GM12864 (cell line): Measurements from ENCODE around the gene BCLAF1.

Source experiments
- DNase-seq: peaks from one replicate; pipeline ENCODE4 v3.0.0-alpha.2; 2011; ENCODE audit warnings: low read depth
- H3K4me3 ChIP-seq: 2 replicates; pipeline ENCODE4 v1.5.1; 2011; ENCODE audit warnings: mild to moderate bottlenecking, low read depth, low read length, control low read depth
- CTCF ChIP-seq: IDR thresholded peaks from 2 replicates; pipeline ENCODE4 v1.5.1; 2011; ENCODE audit warnings: low read depth, mild to moderate bottlenecking, moderate library complexity, low read length, control low read depth, inconsistent platforms; ENCODE audit errors: missing control alignments

The BCLAF1 gene

GRCh38 chr6:136334465-136334846 lies 44.8 kb upstream of the BCLAF1 start:
- DNase-seq: no peak
- no peak for TF ChIP-seq CTCF
- H3K4me3 ChIP-seq: no peak overlapping the region

GRCh38 chr6:136333824-136334464 lies 44.3 kb upstream of the BCLAF1 start:
- DNase-seq: no peak
- no peak overlapping the region for H3K4me3 ChIP-seq
- TF ChIP-seq CTCF: no peak

- no peak overlapping the region for H3K4me3 ChIP-seq
- DNase-seq: no peak
- no peak for TF ChIP-seq CTCF
Measured at GRCh38 chr6:136331461-136331860, 41.8 kb upstream of the BCLAF1 start.

GRCh38 chr6:136330634-136331033 lies 41.0 kb upstream of the BCLAF1 start:
- no peak for TF ChIP-seq CTCF
- no peak overlapping the region for H3K4me3 ChIP-seq
- no peak for DNase-seq

GRCh38 chr6:136326038-136326553 lies 36.5 kb upstream of the BCLAF1 start:
- TF ChIP-seq CTCF: no peak
- no peak overlapping the region for H3K4me3 ChIP-seq
- DNase-seq: no peak

GRCh38 chr6:136324686-136325380 lies 35.2 kb upstream of the BCLAF1 start:
- TF ChIP-seq CTCF: no peak
- H3K4me3 ChIP-seq: no peak overlapping the region
- no peak for DNase-seq
